Measurements from ENCODE around the gene FAM43B.

The FAM43B gene

GRCh38 chr1:20603504-20604464 is 51.4 kb downstream of the FAM43B start:
- no peak overlapping the region for H3K27ac ChIP-seq
- TF ChIP-seq ZFX (IDR thresholded peaks at IDR 0.05; ENCODE audit: borderline replicate concordance): no peak
- TF ChIP-seq, protein P1, sequence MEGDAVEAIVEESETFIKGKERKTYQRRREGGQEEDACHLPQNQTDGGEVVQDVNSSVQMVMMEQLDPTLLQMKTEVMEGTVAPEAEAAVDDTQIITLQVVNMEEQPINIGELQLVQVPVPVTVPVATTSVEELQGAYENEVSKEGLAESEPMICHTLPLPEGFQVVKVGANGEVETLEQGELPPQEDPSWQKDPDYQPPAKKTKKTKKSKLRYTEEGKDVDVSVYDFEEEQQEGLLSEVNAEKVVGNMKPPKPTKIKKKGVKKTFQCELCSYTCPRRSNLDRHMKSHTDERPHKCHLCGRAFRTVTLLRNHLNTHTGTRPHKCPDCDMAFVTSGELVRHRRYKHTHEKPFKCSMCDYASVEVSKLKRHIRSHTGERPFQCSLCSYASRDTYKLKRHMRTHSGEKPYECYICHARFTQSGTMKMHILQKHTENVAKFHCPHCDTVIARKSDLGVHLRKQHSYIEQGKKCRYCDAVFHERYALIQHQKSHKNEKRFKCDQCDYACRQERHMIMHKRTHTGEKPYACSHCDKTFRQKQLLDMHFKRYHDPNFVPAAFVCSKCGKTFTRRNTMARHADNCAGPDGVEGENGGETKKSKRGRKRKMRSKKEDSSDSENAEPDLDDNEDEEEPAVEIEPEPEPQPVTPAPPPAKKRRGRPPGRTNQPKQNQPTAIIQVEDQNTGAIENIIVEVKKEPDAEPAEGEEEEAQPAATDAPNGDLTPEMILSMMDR (IDR thresholded peaks at IDR 0.05): no peak

All from 22Rv1 (cell line).